ENCODE data around the gene HDGFL3.
"Not testable (repeated sequence)": the region's sequence is repeated elsewhere in the genome, so short reads cannot be mapped to it uniquely, and the experiment has no call there.

The HDGFL3 gene

DNA sequence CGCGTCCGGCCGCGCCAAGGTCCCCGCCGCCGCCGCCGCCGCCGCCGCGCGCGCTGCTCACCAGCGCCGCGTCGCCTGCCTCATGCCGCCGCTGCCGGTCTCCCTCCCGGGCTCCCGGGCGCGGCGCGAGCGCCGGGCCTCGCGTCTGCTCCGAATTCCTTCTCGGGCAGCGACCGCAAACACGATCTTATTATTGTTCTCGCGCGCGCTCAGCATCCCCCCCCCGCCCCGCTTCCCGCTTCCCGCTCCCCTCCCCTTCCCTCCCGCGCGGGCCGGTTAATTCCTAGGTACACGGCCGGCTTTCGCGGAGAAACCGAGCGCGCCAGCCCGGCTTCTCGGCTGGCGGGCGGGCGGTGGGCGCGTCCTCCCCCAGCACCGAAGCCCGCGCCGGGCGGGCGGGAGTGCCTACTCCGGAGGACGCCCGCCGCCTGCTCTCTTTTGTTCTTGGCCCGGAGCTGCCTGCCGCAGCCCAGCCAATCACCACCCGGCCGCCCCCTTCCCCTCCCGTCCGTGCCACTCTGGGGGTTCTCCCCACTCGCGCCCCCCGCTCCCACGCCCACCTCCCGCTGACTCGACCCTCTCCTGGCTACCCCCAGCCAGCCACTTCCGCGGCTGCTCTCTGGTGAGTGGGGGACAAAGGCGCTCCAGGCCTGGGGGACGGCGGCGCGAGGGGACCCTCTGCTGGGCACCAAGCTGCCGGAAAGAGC is at the start of gene HDGFL3:
Gene HDGFL3, minus strand, starts transcription at position 164 of the 707 bp plus-strand sequence. CDS start 409 bp downstream, outside the sequence.
- DNase-seq: peak; percentile 49

DNA sequence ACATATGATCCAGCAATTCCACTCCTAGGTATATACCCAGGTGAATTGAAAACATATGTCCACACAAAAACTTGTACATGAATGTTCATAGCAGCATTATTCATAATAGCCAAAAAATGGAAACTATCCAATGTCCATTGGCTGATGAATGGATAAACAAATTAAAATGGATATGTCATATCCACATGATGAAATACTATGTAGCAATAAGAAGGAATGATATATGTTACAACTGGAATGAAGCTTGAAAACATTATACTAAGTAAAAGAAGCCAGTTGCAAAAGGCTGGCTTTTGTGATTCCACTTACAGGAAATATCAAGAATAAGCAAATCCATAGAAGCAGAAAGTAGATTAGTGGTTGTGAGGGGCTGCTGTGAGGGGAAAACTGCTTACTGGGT is 43.2 kb upstream of the HDGFL3 start:
- no peak for DNase-seq

DNA sequence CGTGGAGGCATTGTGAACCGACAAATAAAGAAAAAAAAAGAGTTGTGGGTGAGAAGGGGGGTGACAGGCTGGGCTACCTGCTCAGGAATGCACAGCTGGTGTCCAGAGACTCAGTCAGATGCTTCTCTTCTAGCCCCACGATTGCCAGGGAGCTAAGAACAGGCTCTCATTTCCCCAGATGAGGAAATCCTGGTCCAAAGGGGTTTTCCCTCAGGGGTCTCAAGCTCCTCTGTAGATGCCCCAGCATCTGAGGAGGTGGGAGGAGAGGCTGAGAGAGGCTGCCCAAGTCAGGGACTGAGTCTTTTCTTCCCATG is 41.4 kb upstream of the HDGFL3 start:
- no peak for DNase-seq

DNA sequence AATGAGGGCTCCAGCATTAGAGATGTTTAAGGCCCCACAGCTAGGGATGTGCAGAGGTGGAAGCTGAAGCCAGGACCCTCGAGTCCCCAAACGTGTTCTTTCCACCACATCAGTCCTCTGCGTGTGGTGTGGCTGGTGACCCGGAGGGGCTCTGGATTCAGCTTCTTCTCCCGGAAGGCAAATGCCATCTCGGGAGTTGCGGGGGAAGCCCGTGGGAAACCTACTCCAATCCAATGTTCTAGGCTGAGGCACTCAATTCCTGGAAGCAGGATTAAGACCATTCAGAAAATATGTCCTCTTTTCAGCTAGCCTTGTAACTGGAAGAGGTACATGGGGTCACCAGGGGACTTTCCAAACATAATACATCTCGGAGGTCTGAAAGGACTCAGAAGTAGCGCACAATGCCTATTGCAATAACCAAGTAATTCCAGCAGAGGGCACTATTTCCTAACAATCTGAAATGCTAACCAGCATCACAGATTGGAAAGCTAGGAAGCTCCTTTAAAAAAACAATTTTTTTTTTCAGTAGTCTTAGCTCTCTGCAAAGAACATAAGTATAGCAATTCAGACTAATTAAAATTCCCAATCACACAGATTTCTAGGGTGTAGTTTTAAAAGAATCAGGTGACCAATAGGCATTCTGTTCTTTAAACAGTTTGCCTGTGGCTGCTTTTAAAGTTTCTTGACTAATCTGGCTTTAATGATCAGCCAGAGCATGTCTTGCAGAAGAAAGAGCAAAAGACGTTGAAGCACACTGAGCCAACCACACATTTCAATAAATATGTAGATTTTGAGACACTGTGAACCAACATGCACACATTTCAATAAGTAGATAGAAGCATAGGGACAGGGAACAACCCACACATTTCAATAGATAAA is 40.8 kb upstream of the HDGFL3 start:
- no peak for DNase-seq

DNA sequence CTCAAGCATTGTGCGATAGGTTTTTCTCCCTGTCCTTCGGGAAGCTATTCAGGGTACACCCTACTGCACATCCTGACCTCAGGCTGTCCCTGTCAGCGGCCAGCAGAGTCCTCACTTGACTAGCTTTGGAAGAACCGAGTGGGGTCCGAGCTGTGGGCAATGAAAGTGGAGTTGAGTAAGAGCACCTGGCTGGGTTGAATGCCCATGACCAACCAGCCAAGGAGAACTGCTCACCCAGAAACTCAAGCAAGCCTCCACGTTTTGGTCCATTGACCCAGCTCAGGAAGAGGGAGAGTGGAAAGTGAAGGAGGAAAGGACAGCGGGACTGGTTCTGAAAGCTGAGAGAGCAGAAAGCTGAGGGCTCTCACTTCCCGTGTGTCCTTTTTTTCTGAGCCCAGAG is 36.0 kb upstream of the HDGFL3 start:
- no peak for DNase-seq

DNA sequence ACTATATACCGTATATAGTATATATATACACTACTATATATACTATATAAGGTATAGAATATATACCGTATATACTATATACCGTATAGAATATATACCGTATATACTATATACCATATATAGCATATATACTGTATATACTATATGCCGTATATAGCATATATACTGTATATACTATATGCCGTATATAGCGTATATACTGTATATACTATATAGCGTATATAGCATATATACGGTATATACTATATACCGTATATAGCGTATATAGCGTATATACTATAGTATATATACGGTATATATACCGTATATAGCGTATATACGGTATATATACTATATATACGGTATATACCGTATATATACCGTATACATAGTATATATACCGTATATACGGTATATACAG is 22.6 kb upstream of the HDGFL3 start:
- DNase-seq: no peak

DNA sequence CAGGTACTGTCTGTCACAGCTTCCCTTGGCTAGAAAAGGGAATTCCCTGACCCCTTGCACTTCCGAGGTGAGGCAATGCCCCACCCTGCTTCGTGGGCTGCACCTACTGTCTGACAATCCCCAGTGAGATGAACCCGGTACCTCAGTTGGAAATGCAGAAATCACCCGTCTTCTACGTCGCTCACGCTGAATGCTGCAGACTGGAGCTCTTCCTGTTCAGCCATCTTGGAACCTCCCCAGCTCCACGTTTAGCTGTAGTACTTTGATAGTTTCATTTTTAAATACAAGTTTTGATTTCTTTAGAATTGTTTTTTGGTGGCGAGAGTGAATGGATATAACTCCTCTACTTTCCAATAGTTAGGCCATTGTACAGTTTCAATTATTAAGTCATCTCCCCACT is 17.8 kb upstream of the HDGFL3 start:
- DNase-seq: no peak

DNA sequence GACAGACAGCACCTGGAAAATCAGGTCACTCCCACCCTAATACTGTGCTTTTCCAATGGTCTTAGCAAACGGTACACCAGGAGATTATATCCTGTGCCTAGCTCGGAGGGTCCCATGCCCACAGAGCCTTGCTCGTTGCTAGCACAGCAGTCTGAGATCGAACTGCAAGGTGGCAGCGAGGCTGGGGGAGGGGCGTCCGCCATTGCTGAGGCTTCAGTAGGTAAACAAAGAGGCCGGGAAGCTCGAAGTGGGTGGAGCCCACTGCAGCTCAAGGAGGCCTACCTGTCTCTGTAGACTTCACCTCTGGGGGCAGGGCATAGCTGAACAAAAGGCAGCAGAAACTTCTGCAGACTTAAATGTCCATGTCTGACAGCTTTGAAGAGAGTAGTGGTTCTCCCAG is 14.2 kb upstream of the HDGFL3 start:
- not testable (repeated sequence) for DNase-seq

DNA sequence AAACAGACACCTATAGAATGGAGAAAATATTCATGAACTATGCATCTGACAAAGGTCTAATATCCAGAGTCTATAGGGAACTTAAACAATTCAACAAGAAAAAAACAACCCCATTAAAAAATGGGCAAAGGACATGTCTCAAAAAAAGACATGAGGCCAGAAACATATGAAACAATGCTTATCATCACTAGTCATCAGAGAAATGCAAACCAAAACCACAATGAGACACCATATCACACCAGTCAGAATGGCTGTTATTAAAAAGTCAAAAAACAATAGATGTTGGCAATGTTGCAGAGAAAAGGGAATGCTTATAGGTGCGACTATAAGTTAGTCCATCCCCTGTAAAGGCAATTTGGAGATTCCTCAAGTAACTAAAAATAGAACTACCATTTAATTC is 11.4 kb upstream of the HDGFL3 start:
- DNase-seq: no peak

DNA sequence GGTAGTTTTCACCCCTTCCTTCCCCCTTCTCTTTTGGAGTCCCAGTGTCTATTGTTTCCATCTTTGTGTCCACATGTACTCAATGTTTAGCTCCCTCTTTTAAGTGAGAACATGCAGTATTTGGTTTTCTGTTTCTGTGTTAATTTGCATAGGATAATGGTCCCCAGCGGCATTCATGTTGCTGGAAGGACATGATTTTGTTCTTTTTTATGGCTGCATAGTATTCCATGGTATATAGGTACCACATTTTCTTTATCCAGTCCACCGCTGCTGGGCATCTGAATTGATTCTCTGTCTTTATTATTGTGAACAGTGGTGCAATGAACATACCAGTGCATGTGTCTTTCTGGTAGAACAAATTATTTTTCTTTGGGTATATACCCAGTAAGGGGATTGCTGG is 7.7 kb upstream of the HDGFL3 start:
- no peak for DNase-seq

DNA sequence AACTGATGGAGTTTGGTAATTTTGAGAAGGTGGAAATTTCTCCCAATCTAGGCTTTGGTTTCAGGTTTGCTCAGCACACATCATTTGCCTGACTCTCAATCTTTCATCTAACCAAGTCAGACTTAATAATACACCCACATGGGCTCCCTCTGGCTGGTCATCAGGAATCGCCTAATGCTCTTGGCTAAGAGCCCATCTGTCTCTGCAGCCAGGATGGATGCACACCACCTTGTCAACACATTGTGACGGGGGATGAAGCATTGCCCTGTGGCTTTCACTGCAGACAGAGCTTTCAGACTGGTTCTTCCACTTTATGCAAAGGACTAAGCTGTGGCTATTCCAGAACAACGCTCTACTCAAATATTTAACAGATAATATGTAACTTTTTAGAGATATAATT is 3.0 kb upstream of the HDGFL3 start:
- no peak for DNase-seq

DNA sequence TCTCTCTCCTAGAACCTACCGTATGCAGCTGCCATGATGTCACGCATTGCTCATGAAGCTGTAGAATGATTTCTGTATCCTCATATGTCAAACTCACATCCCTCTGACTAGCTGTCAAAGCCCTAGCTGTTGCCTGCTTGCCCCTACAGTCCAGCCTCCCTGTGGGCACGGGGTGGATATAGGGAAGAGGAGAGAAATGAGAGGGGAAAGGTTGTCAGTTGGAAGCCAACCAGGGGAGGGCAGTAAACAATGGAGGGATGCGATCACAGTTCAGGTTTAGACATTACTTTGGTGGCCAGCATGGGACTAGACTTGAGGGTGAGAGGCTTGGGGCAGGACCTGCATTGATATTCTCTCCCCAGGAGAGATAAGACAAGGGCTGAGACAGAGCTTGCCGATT is 1.7 kb upstream of the HDGFL3 start:
- DNase-seq: no peak

DNA sequence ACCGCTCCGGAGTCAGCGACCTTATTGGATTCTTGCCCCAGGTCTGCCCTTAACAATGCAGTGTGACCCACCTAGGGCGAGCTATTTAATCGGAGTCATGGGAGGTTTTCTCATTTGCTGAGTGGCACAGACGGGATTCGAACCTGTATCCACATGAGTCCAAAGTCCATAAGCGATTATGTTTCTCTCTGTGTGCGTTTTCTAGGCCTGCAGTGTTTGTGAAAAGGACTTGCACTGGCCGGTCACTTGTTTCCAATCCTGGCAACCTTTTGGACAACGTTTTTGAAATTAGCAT is 691 bp upstream of the HDGFL3 start:
- DNase-seq: no peak

DNA sequence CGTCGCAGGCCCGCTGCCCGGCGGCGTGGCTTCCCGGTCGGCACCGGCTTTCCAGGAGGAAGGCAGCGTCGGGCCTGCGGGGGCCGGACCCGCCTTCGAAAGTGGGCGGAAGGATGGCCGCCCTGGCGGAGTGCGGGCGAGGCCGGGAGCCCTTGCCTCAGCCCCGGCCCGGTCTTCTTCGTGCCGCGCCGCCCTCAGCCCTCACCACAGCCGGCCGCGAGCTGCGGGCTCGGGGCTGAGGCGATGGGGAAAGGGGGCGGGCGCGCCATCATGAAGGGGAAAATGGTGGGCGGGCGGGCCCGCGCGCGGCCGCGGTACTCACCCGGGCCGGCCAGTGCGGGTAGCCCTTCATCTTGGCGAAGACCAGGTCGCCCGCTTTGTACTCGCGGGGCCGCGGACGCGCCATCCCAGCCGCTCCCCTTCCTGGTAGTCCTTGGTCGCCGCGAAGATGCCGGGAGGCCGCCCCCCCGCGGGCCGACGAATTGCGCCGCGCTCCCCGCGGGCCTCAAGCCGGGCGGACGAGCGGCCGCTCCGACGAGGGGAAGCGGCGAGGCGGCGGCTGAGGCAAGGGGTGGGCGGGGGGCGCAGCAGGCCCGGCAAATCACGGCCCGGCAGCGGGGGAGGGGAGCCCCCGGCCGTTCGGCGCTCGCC is 489 bp downstream of the HDGFL3 start:
- DNase-seq: no peak

DNA sequence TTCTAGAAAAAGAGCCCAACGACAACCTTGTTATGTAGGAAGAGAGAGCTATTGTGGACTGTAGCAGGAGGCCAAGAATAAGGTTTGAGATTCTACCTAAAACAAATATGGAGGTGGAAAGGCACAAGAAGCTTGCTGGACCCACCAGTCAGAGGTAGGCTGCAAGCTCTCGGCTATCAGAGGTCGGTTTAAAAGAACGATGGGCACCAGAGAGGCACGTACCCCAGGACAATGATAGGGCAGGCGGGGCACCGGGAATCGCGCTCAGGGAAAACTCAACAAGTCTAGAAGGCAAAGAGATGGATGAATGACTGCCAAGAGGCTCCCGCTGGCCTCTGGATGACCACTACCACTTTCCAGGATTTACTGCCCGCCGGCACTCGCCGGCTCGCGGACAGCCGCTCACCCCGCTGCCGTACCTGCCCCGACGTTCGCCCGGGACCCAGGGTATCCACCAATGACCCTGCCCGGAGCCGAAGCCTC is 1.1 kb downstream of the HDGFL3 start:
- no peak for DNase-seq

DNA sequence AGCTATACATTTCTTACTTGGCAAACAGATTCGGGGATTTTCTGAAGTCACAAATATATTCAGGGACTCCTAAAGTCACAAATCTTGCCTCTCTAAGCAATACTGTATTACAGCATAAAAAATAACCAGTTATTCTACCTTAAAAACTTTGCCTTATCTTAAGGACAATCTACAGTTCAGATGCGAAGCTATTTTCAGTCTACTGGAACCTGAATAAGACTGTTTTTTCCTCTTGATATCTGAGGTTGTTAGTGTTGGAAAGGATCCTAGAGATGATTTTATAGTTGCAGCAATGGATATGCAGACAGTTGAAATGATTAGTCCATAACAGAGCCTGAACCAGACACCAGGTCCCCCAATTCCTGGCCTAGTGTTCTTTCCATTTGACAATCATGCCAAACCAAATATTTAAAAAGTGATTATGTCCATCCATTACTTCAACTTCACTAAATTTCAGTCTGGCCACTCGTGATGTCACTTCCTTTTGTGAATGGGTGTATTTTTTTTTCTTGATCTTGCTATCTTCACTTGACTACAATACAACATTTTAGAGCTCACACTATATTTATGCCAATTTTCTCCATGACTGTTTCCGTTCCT is 1.8 kb downstream of the HDGFL3 start:
- no peak for DNase-seq

DNA sequence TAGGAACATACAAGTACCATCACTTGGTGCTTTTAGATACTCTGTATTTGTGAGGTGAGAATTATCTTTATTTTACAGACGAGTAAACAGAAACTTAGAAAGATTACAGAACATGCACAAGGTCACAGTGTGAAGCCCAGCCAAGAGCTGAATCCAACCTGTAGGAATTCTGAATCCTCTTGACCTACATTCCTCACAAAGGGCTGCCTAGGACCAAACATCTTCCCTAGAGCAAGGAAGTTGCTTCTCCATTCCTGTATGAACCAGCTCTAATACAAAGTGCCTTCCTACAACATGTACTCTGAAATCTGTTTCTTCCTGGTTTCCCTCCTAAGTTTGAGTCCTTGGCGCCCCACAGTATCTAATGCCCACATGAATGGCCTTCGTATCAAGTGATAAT is 2.9 kb downstream of the HDGFL3 start:
- no peak for DNase-seq

DNA sequence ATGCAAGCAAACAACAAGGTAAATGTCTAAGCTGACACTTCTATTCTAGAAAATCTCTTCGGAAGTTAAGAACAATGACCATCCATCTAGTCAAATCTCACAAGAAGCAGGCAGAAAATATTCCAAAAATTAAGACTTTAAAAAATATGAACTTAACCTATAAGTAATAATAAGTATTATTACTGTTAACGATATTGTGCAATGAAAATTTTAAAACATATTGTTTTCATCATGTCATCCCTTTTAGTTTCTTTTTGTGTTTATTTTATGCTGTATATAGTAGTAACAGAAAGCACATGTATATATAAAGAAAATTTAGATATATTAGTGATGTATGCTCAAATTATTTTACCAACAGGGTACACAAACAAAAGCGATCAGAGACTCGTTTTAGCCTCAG is 4.1 kb downstream of the HDGFL3 start:
- DNase-seq: no peak

DNA sequence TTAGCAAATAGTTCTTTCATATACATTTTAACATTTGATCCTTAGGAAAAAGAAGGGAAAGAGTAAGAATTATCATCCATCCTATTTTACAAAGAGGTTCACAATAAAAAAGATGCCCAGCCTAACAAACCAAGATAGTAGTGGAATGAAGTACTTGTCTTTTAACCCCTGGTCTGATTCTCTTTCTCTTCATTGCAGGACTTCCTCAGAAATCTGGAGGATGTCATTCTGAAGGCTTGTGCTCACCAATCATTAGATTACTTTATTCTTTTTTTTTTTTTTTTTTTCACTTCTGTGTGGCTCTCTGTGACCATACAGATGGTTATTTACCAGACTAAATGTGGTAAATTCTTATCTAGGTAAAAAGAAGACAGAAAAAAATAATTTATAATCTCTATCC is 7.0 kb downstream of the HDGFL3 start:
- DNase-seq: no peak

DNA sequence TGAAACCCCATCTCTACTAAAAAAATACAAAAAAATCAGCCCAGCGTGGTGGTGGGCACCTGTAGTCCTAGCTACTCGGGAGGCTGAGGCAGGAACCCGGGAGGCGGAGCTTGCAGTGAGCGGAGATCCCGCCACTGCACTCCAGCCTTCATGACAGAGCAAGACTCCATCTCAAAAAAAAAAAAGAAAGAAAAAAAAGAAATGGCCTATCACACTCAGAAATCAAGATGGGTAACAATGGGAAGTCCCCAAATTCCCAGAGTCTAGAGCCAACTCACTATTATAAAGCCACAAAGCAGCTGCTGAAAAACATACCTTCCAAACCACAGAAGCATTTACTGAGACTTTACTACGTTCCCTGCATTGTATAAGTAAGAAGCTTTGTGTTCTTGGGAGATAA is 7.5 kb downstream of the HDGFL3 start:
- DNase-seq: no peak

DNA sequence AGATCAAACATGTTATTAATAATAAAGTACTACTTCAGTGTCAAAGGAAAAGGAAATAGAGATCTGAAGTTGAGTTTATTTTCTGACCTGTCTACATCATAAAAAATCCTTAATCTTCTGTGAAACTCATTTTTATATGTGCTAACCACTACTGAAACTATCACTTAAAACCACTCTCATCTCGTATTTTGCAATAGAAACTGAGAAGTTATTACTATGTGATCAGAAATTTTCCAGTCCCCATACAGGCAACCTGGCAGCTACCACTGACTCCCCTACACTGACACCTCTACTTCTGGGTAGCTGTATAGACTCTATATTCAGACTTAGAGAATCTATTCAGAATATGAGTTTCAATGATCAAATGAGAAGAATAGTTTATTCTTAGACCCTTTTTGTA is 8.3 kb downstream of the HDGFL3 start:
- no peak for DNase-seq

DNA sequence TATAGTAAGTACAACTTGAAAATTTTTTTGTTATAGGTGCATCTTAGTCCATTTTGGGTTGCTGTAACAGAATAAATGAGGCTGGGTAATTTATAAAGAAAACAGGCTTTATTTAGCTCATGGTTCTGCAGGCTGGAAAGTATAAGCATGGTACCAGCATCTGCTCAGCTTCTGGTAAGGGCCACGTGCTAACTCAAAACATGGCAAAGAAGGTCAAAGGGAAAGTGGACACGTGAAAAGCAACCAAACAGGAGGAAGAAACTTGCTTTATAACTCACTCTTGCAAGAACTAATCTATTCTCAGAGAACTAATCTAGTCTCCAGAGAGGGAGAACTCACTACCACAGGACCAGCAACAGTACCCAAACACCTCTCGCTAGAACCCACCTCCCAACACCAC is 9.1 kb downstream of the HDGFL3 start:
- no peak for DNase-seq

DNA sequence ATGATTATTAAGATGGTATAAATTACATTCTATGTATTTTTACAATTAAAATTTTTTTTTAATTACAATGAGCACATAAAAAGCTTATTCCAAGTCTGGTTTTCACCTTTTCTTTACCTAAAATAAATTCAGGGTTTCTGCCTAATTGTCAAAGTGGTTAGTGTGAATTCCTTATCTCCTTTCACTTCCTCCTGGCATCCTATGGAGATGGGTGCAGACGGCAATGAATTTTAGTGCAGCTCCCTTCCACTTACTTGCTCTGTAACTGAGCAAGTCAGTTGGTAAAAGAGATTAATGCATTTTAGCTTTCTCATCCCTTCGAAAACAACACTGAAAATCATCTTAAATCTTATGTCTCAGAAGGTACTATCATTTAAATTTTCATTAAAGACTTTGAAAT is 13.1 kb downstream of the HDGFL3 start:
- no peak for DNase-seq

DNA sequence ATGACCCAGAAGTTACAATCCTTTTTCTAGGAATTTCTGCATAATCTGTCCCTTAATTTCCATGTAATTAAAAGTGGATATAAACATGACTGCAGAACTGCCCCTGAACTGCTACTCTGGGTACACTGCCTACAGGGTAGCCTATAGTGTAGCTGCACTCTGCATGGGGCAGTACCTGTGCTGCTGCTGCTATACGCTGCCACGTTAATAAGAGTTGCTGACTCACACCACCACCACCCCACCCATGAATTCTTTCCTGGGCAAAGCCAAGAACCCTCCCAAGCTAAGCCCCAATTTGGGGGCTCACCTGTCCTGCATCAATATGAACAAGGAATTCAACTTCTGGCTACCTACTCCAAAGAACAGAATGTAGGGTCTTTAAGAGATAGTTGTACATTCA is 13.9 kb downstream of the HDGFL3 start:
- DNase-seq: no peak
